Smooth muscle cell of the pulmonary artery (primary cell): ENCODE measurements around the gene USP14. TPM values are rescaled to one million over a fixed set of nuclear protein-coding genes. Genes with fewer than 3 reads are reported as not detected.

Source experiments
- total RNA-seq: library from RNA; depleted of rRNA; stranded (reverse); fragments of >200 nt; gene quantifications from 2 replicates; pipeline ENCODE4 v1.2.3, GENCODE V29; 2014

USP14 gene
- 45.9 and 54.2 TPM in 2 replicates for total RNA-seq

DNA sequence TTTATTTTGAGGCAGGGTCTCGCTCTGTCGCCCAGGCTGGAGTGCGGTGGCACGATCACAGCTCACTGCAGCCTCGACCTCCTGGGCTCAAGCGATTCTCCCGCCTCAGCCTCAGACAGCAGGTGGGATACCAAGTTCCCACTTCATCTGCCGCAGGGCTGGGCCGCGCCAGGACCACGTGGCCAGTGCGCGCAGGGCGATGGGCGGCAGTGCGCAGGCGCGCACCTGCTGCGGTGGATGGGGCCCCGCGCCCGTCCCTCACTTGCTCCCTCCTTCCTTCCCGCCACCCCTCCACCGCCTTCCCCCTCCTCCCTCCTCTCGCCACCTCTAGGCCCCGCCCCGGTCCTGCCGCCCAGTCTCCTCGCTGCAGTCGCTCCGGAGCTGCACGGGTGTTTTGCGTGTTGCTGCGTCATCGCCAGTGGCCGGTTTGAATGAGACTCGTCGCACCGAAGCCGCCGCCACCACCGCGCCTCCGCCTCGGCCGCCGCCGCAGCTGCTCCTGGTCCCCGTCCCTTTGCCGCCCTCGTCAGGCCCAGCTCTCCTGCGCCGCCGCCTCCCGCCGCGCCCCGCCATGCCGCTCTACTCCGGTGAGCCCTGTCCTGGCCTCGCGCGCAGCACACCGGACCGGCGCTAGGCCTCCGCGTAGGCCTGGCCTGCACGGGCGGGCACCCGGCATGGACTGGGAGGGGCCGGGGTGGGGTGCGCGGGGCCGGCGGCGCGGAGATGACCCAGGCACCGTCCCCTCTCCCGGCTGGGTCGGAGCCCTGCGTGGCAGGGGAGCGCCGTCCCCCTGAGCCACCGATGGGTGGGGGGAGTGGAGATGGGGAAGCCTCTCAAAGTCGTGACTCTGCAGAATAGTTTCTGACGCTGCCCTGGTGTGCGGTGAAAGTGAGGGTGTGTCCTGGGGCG is at the start of gene USP14:
Gene USP14, plus strand, starts transcription at position 430 of the 909 bp plus-strand sequence. Its CDS starts 142 bp downstream, at position 572.

Other genes with a start within 250 kb of the USP14 start
- gene TUBB8B, start 108.9 kb upstream of the USP14 start, total RNA-seq = not detected in 2 replicates
- 26.1 and 26.2 TPM in 2 replicates for gene THOC1, start 109.5 kb downstream of the USP14 start, total RNA-seq